Eye (tissue), 1 donor: ENCODE measurements around the gene FADS2.

Source experiments
- DNase-seq: peaks from one replicate; pipeline ENCODE4 v3.0.0-alpha.2; 2015

The FADS2 gene

GRCh38 chr11:61827571-61828378 is at the start of gene FADS2:
Gene FADS2 (plus strand): TSS chr11:61828300. CDS start chr11:61828391, 91 bp downstream.
- DNase-seq, result peak; percentile 98

- DNase-seq, result no peak
Observed at GRCh38 chr11:61778357-61778886, 49.7 kb upstream of the FADS2 start.

- no peak for DNase-seq
Observed at GRCh38 chr11:61778920-61779650, 49.0 kb upstream of the FADS2 start.

GRCh38 chr11:61779666-61780525 is 48.2 kb upstream of the FADS2 start:
- DNase-seq, result no peak

- no peak for DNase-seq
Observed at GRCh38 chr11:61780581-61781162, 47.4 kb upstream of the FADS2 start.

- DNase-seq, result no peak
Observed at GRCh38 chr11:61781585-61781984, 46.5 kb upstream of the FADS2 start.

GRCh38 chr11:61782299-61782698 is 45.8 kb upstream of the FADS2 start:
- no peak for DNase-seq

GRCh38 chr11:61782841-61783240 is 45.3 kb upstream of the FADS2 start:
- no peak for DNase-seq

- no peak for DNase-seq
Observed at GRCh38 chr11:61783717-61784505, 44.2 kb upstream of the FADS2 start.

GRCh38 chr11:61784506-61784805 is 43.6 kb upstream of the FADS2 start:
- DNase-seq, result no peak

GRCh38 chr11:61785837-61786402 is 42.2 kb upstream of the FADS2 start:
- DNase-seq, result no peak

GRCh38 chr11:61787928-61788491 is 40.1 kb upstream of the FADS2 start:
- DNase-seq, result peak; percentile 77

GRCh38 chr11:61791737-61792309 is 36.3 kb upstream of the FADS2 start:
- DNase-seq, result peak; percentile 95

- DNase-seq, result peak; percentile 97
Observed at GRCh38 chr11:61792310-61793082, 35.6 kb upstream of the FADS2 start, which contains the start of the genes FEN1 and TMEM258. Gene FEN1 (plus strand): TSS chr11:61792911. CDS start chr11:61795362, 2,451 bp downstream. Gene TMEM258 (minus strand): TSS chr11:61792599. CDS start chr11:61792558, 41 bp downstream.

- DNase-seq, result no peak
Observed at GRCh38 chr11:61793083-61793828, 34.8 kb upstream of the FADS2 start.

- no peak for DNase-seq
Observed at GRCh38 chr11:61793829-61794204, 34.3 kb upstream of the FADS2 start.

GRCh38 chr11:61794579-61794978 is 33.5 kb upstream of the FADS2 start:
- DNase-seq, result no peak

- no peak for DNase-seq
Observed at GRCh38 chr11:61795459-61795858, 32.6 kb upstream of the FADS2 start.
